H9 (cell line): ENCODE data around the gene NPAT. TPM values are rescaled to one million over a fixed set of nuclear protein-coding genes. Genes with fewer than 3 reads are reported as not detected.

ENCODE experiments used
- DNase-seq: peaks from one replicate; pipeline ENCODE4 v3.0.0-alpha.2; 2017
- H2AFZ ChIP-seq: one replicate; pipeline ENCODE4 v1.6.1; 2013; ENCODE audit warnings: mild to moderate bottlenecking, low read length, control low read depth, moderate library complexity
- H2AK5ac ChIP-seq: 2 replicates; pipeline ENCODE4 v1.6.1; 2013; ENCODE audit warnings: low read length, control low read depth, mixed read lengths; ENCODE audit not compliant: insufficient read length
- H2BK120ac ChIP-seq: one replicate; pipeline ENCODE4 v1.6.1; 2013; ENCODE audit warnings: low read depth, mild to moderate bottlenecking, low read length, control low read depth, inconsistent platforms; ENCODE audit not compliant: poor library complexity, severe bottlenecking
- H2BK12ac ChIP-seq: 2 replicates; pipeline ENCODE4 v1.6.1; 2013; ENCODE audit warnings: low read length, control low read depth, mixed read lengths, low read depth; ENCODE audit not compliant: insufficient read length
- H2BK15ac ChIP-seq: 2 replicates; pipeline ENCODE4 v1.6.1; 2013; ENCODE audit warnings: low read depth, low read length, control low read depth
- H2BK20ac ChIP-seq: one replicate; pipeline ENCODE4 v1.6.1; 2013; ENCODE audit warnings: low read depth, mild to moderate bottlenecking, low read length, control low read depth, inconsistent platforms; ENCODE audit not compliant: poor library complexity, severe bottlenecking
- H2BK5ac ChIP-seq: 2 replicates; pipeline ENCODE4 v1.6.1; 2013; ENCODE audit warnings: low read length, control low read depth, mixed read lengths; ENCODE audit not compliant: insufficient read length
- H3K14ac ChIP-seq: 2 replicates; pipeline ENCODE4 v1.6.1; 2013; ENCODE audit warnings: low read length, control low read depth; ENCODE audit not compliant: insufficient read depth
- H3K18ac ChIP-seq: 2 replicates; pipeline ENCODE4 v1.6.1; 2013; ENCODE audit warnings: low read depth, mild to moderate bottlenecking, mixed read lengths, low read length, control low read depth; ENCODE audit not compliant: insufficient read length
- H3K23ac ChIP-seq: 2 replicates; pipeline ENCODE4 v1.6.1; 2013; ENCODE audit warnings: low read length, control low read depth, mixed read lengths, low read depth; ENCODE audit not compliant: insufficient read length
- H3K23me2 ChIP-seq: 2 replicates; pipeline ENCODE4 v1.6.1; 2013; ENCODE audit warnings: low read depth, mild to moderate bottlenecking, mixed read lengths, low read length, control low read depth; ENCODE audit not compliant: insufficient read length, poor library complexity, severe bottlenecking
- H3K27ac ChIP-seq: 2 replicates; pipeline ENCODE4 v1.5.1; 2013; ENCODE audit warnings: low read length, control low read depth, mixed read lengths, low read depth; ENCODE audit not compliant: insufficient read length
- H3K27me3 ChIP-seq: 2 replicates; pipeline ENCODE4 v1.6.1; 2013; ENCODE audit warnings: low read length, control low read depth, inconsistent platforms; ENCODE audit not compliant: insufficient read depth
- H3K4ac ChIP-seq: 2 replicates; pipeline ENCODE4 v1.6.1; 2013; ENCODE audit warnings: low read depth, mild to moderate bottlenecking, control low read depth, inconsistent platforms, low read length, moderate library complexity
- H3K4me1 ChIP-seq: 2 replicates; pipeline ENCODE4 v1.6.1; 2013; ENCODE audit warnings: low read length, control low read depth, inconsistent platforms; ENCODE audit not compliant: insufficient read depth
- H3K4me2 ChIP-seq: 2 replicates; pipeline ENCODE4 v1.6.1; 2013; ENCODE audit warnings: low read length, control low read depth, mixed read lengths; ENCODE audit not compliant: insufficient read length, insufficient read depth
- H3K56ac ChIP-seq: 2 replicates; pipeline ENCODE4 v1.6.1; 2013; ENCODE audit warnings: low read depth, mild to moderate bottlenecking, mixed read lengths, low read length, control low read depth; ENCODE audit not compliant: insufficient read length
- H3K79me1 ChIP-seq: 2 replicates; pipeline ENCODE4 v1.6.1; 2013; ENCODE audit warnings: low read depth, mild to moderate bottlenecking, moderate library complexity, low read length, control low read depth, inconsistent platforms; ENCODE audit not compliant: insufficient read depth, poor library complexity, severe bottlenecking
- H3K79me2 ChIP-seq: 2 replicates; pipeline ENCODE4 v1.6.1; 2013; ENCODE audit warnings: low read length, control low read depth, inconsistent platforms; ENCODE audit not compliant: insufficient read depth
- H3K9ac ChIP-seq: 2 replicates; pipeline ENCODE4 v1.6.1; 2013; ENCODE audit warnings: low read length, control low read depth, mixed read lengths; ENCODE audit not compliant: insufficient read length; ENCODE audit errors: extremely low read depth
- H3K9me3 ChIP-seq: one replicate; pipeline ENCODE4 v1.6.1; 2013; ENCODE audit warnings: low read depth, low read length, inconsistent platforms; ENCODE audit not compliant: control insufficient read depth
- H3T11ph ChIP-seq: one replicate; pipeline ENCODE4 v1.6.1; 2013; ENCODE audit warnings: mild to moderate bottlenecking, low read length, control low read depth, inconsistent platforms
- H4K20me1 ChIP-seq: one replicate; pipeline ENCODE4 v1.6.1; 2013; ENCODE audit not compliant: control insufficient read depth, insufficient read length, insufficient read depth
- H4K5ac ChIP-seq: 2 replicates; pipeline ENCODE4 v1.6.1; 2013; ENCODE audit warnings: low read depth, mild to moderate bottlenecking, mixed read lengths, low read length, control low read depth; ENCODE audit not compliant: insufficient read length
- H4K8ac ChIP-seq: replicated peaks from 2 replicates; pipeline ENCODE4 v1.6.1; 2013; ENCODE audit warnings: low read length, control low read depth, mixed read lengths, low read depth; ENCODE audit not compliant: insufficient read length
- H4K91ac ChIP-seq: 2 replicates; pipeline ENCODE4 v1.6.1; 2013; ENCODE audit warnings: low read depth, mild to moderate bottlenecking, moderate library complexity, mixed read lengths, low read length, control low read depth; ENCODE audit not compliant: insufficient read length
- H3K27ac Mint-ChIP-seq, 3 experiments: 2 replicates in 2 of 3; 3 replicates in 1 of 3; pipeline ENCODE4 v1.8.0; 2020 to 2021; ENCODE audit warnings: mixed read lengths in 3 of 3, mild to moderate bottlenecking in 1 of 3, moderate library complexity in 1 of 3
- H3K27me3 Mint-ChIP-seq: 2 replicates; pipeline ENCODE4 v1.8.0; 2021; ENCODE audit warnings: low read depth, mild to moderate bottlenecking, moderate library complexity, mixed read lengths
- H3K36me3 Mint-ChIP-seq, 3 experiments: 2 replicates in 2 of 3; 3 replicates in 1 of 3; pipeline ENCODE4 v1.8.0; 2020 to 2021; ENCODE audit warnings: low read depth in 3 of 3, mixed read lengths in 3 of 3; ENCODE audit not compliant: insufficient read depth in 1 of 3
- H3K4me1 Mint-ChIP-seq, 2 experiments: 2 replicates each; pipeline ENCODE4 v1.8.0; 2020; ENCODE audit warnings: mixed read lengths in 2 of 2
- H3K4me3 Mint-ChIP-seq, 2 experiments: 2 replicates in 1 of 2; 3 replicates in 1 of 2; pipeline ENCODE4 v1.8.0; 2020 to 2021; ENCODE audit warnings: mild to moderate bottlenecking in 2 of 2, mixed read lengths in 2 of 2, moderate library complexity in 1 of 2
- H3K9me3 Mint-ChIP-seq, 2 experiments: 2 replicates in 1 of 2; 3 replicates in 1 of 2; pipeline ENCODE4 v1.8.0; 2020; ENCODE audit warnings: mild to moderate bottlenecking in 2 of 2, mixed read lengths in 2 of 2, moderate library complexity in 1 of 2
- WGBS: extraction: QIAGEN DNeasy Blood & Tissue Kit; methylation state at CpG from one replicate; pipeline ENCODE4 v1.1.7; 2013; ENCODE audit warnings: missing lambda C conversion rate, low lambda C conversion rate, mixed read lengths; ENCODE audit not compliant: insufficient read length; ENCODE audit errors: extremely low coverage; 5-methylcytosine and 5-hydroxymethylcytosine counted together
- total RNA-seq: library from RNA; stranded (reverse); gene quantifications from 2 replicates; pipeline ENCODE4 v1.2.1, GENCODE V29; 2021
- TF ChIP-seq, protein P1 (sequence below): fragments of 200-600 bp; sonication (generic); conservative IDR thresholded peaks from 3 replicates; pipeline ENCODE4 v1.8.0; 2021; ENCODE audit warnings: antibody characterized with exemption, mild to moderate bottlenecking

The NPAT gene
- total RNA-seq, 1 experiment from 2014 or later, result 22.9 TPM

DNA sequence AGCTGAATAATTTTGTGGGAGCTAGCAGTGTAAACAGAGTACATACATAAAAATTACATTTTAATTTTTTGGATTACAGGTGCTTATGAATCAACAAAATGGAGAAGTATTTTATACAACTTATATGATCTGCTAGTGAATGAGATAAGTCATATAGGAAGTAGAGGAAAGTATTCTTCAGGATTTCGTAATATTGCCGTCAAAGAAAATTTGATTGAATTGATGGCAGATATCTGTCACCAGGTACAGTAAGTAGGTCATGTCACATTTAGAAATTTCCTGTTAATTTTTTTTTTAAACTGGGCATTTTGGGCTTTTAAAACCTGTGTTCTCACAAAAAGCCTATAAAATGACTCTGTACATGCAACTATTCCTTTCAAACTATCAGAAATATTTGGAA, 24.4 kb upstream of the NPAT start:
- Histone ChIP-seq H3K23me2 (no peaks in the 10 kb centered on the region), H4K91ac (no peak overlapping the region), H4K8ac (no peak overlapping the region), H3K4ac (no peak overlapping the region), H3K79me1 (no peaks in the 10 kb centered on the region), H3K56ac (no peak overlapping the region), H3K4me1 (no peaks in the 10 kb centered on the region), H4K5ac (no peak overlapping the region), H2AK5ac (no peak overlapping the region), H2BK12ac (no peak overlapping the region), H2AFZ (no peak overlapping the region), H3K79me2 (no peaks in the 10 kb centered on the region), H3K9ac (no peak overlapping the region), H3K27ac (no peak overlapping the region), H3K4me2 (no peak overlapping the region), H3K27me3 (no peaks in the 10 kb centered on the region), H2BK120ac (no peak overlapping the region), H2BK5ac (no peak overlapping the region), H3K9me3 (no peaks in the 10 kb centered on the region), H4K20me1 (no peaks in the 10 kb centered on the region), H3T11ph (no peak overlapping the region), H3K14ac (no peak overlapping the region), H2BK15ac (no peak overlapping the region), H3K23ac (no peak overlapping the region), H2BK20ac (no peak overlapping the region), H3K18ac (no peak overlapping the region)
- H3K9me3 Mint-ChIP-seq, result no peaks in the 10 kb centered on the region
- H3K4me3 Mint-ChIP-seq, result no peak overlapping the region
- no peak overlapping the region for H3K27ac Mint-ChIP-seq
- DNase-seq, result no peak
- no peaks in the 10 kb centered on the region for H3K4me1 Mint-ChIP-seq
- TF ChIP-seq, protein P1, sequence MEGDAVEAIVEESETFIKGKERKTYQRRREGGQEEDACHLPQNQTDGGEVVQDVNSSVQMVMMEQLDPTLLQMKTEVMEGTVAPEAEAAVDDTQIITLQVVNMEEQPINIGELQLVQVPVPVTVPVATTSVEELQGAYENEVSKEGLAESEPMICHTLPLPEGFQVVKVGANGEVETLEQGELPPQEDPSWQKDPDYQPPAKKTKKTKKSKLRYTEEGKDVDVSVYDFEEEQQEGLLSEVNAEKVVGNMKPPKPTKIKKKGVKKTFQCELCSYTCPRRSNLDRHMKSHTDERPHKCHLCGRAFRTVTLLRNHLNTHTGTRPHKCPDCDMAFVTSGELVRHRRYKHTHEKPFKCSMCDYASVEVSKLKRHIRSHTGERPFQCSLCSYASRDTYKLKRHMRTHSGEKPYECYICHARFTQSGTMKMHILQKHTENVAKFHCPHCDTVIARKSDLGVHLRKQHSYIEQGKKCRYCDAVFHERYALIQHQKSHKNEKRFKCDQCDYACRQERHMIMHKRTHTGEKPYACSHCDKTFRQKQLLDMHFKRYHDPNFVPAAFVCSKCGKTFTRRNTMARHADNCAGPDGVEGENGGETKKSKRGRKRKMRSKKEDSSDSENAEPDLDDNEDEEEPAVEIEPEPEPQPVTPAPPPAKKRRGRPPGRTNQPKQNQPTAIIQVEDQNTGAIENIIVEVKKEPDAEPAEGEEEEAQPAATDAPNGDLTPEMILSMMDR, result no peak
- no CpG with 5 or more reads among the region's 2 CpGs for WGBS
- H3K36me3 Mint-ChIP-seq, result peaks cover 12 to 51% (median 41%) of the 10 kb centered on the region in 3 experiments; a peak in 6 of 7 replicates
- no peaks in the 10 kb centered on the region for H3K27me3 Mint-ChIP-seq
